OCI-LY3 (cell line): ENCODE data around the gene COL1A1.
A peak's percentile ranks its signal among the peaks of the same experiment; 100 is the strongest.

ENCODE experiments used
- H2AFZ ChIP-seq: fragments of 200-600, 300-600 bp; shearing (Covaris generic); 2 replicates; pipeline ENCODE4 v1.6.0; 2014; ENCODE audit warnings: antibody characterized with exemption, low read depth, low read length
- H3K27ac ChIP-seq: fragments of 200-600, 300-600 bp; sonication (generic); 2 replicates; pipeline ENCODE4 v1.5.1; 2014; ENCODE audit warnings: mild to moderate bottlenecking, low read length, moderate library complexity, mixed read lengths
- H3K27me3 ChIP-seq: fragments of 200-600, 300-600 bp; sonication (generic); 2 replicates; pipeline ENCODE4 v1.6.1; 2014; ENCODE audit warnings: low read depth, low read length, mixed read lengths
- H3K36me3 ChIP-seq: fragments of 200-600, 300-600 bp; sonication (generic); replicated peaks from 2 replicates; pipeline ENCODE3; 2014; ENCODE audit warnings: low read depth, low read length, mixed read lengths
- H3K4me1 ChIP-seq: fragments of 300-600, 200-600 bp; sonication (generic); 2 replicates; pipeline ENCODE4 v1.6.1; 2014; ENCODE audit warnings: low read length, mixed read lengths
- H3K4me2 ChIP-seq: fragments of 200-600, 300-600 bp; sonication (generic); 2 replicates; pipeline ENCODE4 v1.6.1; 2014; ENCODE audit warnings: low read length, mixed read lengths
- H3K4me3 ChIP-seq: fragments of 300-600, 200-600 bp; sonication (generic); 2 replicates; pipeline ENCODE4 v1.5.1; 2014; ENCODE audit warnings: antibody characterized with exemption, mild to moderate bottlenecking, low read length, moderate library complexity
- H3K79me2 ChIP-seq: fragments of 300-600, 200-600 bp; shearing (Covaris generic); 2 replicates; pipeline ENCODE4 v1.6.1; 2014; ENCODE audit warnings: mild to moderate bottlenecking, low read length, mixed read lengths
- H3K9ac ChIP-seq: fragments of 300-600, 200-600 bp; shearing (Covaris generic); 2 replicates; pipeline ENCODE4 v1.6.0; 2014; ENCODE audit warnings: mild to moderate bottlenecking, low read length, moderate library complexity
- H3K9me3 ChIP-seq: fragments of 200-600, 300-600 bp; shearing (Covaris generic); 2 replicates; pipeline ENCODE4 v1.6.1; 2014; ENCODE audit warnings: low read length, mixed read lengths; ENCODE audit not compliant: insufficient read depth
- H4K20me1 ChIP-seq: fragments of 200-600, 300-600 bp; sonication (generic); 2 replicates; pipeline ENCODE4 v1.6.1; 2016; ENCODE audit warnings: low read length, mixed read lengths; ENCODE audit not compliant: insufficient read depth
- EZH2phosphoT487 ChIP-seq: fragments of 200-600 bp; shearing (Covaris generic); IDR thresholded peaks from 2 replicates; pipeline ENCODE4 v1.6.1; 2018; ENCODE audit warnings: antibody characterized with exemption, mixed run types, low read depth
- TF ChIP-seq, protein P1 (sequence below): fragments of 200-600, 300-600 bp; sonication (generic); IDR thresholded peaks from 2 replicates; pipeline ENCODE4 v1.5.1; 2014; ENCODE audit warnings: antibody characterized with exemption, low read length, low read depth

Gene COL1A1

DNA sequence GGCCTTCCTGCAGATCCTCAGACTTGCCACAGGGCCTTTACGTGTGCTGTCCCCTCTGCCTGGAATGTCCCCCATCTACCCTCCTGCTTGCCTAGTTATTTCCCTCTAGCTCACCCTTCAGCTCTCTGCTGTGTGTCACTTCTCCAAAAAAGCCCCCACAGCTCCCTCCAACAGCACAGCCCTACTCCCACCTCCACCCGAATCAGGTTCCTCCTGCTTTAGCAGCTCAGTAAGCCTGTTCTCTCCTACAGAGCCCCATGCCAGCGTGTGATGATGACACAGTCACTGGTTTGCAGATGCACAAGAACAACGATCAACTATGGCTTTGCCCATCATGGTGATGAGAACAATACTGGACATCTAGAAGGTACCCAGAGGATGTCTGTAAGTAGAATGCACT is 64.4 kb downstream of the COL1A1 start:
- Histone ChIP-seq H4K20me1 (peaks cover 96% of the 10 kb centered on the region), H3K27ac (0 out of 2 replicates have a peak overlapping the region, but pooled peaks have one; percentile 2), H3K79me2 (peaks cover 51% of the 10 kb centered on the region), H3K36me3 (peaks cover 81% of the 10 kb centered on the region), H3K4me2 (no peak overlapping the region), H3K27me3 (no peaks in the 10 kb centered on the region), H3K4me1 (peaks cover 35% of the 10 kb centered on the region), H3K9ac (no peak overlapping the region), H3K4me3 (no peak overlapping the region), H3K9me3 (no peaks in the 10 kb centered on the region), H2AFZ (no peak overlapping the region)
- TF ChIP-seq EZH2phosphoT487, result no peak
- TF ChIP-seq, protein P1, sequence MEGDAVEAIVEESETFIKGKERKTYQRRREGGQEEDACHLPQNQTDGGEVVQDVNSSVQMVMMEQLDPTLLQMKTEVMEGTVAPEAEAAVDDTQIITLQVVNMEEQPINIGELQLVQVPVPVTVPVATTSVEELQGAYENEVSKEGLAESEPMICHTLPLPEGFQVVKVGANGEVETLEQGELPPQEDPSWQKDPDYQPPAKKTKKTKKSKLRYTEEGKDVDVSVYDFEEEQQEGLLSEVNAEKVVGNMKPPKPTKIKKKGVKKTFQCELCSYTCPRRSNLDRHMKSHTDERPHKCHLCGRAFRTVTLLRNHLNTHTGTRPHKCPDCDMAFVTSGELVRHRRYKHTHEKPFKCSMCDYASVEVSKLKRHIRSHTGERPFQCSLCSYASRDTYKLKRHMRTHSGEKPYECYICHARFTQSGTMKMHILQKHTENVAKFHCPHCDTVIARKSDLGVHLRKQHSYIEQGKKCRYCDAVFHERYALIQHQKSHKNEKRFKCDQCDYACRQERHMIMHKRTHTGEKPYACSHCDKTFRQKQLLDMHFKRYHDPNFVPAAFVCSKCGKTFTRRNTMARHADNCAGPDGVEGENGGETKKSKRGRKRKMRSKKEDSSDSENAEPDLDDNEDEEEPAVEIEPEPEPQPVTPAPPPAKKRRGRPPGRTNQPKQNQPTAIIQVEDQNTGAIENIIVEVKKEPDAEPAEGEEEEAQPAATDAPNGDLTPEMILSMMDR, result no peak

DNA sequence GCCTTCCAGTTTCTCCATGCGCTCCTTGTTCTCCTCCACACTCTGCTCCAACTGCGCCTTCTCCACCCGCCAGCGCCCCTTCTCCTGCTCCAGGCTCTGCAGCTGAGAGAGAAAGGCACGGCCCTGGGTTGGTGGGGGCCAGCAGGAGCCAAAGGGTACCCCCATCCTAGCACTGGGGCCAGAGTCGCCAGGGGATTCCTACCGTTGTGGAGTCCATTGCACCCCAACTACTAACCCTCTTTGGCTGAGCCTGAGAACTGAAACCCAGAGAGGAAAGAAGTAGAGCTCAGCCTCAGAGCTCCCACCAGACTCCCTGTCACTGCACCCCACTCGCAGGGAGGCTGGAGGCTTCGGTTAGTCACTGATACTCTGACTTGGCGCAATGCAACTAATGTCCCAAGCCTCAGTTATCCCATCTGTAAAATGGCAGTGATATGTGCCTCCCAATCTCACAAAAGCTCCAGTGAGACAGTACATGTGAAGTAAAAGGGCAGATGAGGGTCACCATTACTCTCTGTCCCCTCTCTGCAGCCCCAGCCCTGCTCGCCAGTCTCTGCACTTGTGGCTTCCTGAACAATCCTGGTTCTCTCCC is 65.2 kb downstream of the COL1A1 start:
- Histone ChIP-seq H3K9me3 (no peaks in the 10 kb centered on the region), H2AFZ (no peak overlapping the region), H3K36me3 (peaks cover 79% of the 10 kb centered on the region), H3K27ac (no peak overlapping the region), H3K9ac (no peak overlapping the region), H3K4me3 (no peak overlapping the region), H3K4me2 (no peak overlapping the region), H4K20me1 (peaks cover 94% of the 10 kb centered on the region), H3K27me3 (no peaks in the 10 kb centered on the region), H3K4me1 (peaks cover 36% of the 10 kb centered on the region), H3K79me2 (peaks cover 43% of the 10 kb centered on the region)
- TF ChIP-seq, protein P1, result no peak
- TF ChIP-seq EZH2phosphoT487, result no peak

DNA sequence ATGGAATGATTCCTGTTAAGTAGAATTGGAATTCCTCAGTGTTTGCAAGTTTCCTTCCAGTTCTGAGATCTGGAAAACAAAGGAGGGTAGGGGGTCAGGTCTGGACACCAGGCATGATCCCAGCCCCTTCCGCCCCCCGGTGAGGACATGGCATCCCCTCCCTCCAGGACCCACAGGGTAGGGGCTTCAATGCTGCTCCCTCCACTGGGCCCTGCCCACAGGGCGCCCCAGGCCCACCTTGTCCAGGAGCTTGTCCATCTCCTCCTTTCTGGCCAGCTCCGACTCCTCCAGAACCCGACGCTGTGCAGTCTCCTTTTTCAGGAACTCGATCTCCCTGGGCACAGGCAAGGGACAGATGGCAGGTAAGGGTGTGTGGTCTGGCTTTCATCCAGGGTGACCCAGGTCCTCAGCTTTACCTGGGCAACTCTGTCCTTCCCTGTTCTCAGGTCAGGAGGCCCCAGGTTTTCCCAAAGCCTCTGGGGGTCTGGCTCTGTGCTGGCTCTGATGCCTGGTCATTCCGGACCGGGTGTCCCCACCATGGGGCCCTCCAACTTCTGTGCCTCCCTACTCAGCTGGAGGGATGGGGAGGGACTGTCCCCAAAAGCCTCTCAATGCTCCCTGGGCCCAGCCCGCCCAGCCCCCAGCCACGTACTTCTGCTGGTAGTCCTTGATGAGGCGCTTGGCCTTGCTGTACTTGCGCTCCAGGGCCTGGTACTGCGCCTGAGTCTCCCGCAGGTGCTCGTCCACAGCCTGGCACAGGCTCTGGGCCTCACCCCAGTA is 65.9 kb downstream of the COL1A1 start:
- Histone ChIP-seq H2AFZ (no peak overlapping the region), H3K9ac (no peak overlapping the region), H3K4me2 (no peak overlapping the region), H3K79me2 (peaks cover 36% of the 10 kb centered on the region), H3K4me3 (no peak overlapping the region), H3K4me1 (peaks cover 36% of the 10 kb centered on the region), H3K36me3 (peaks cover 72% of the 10 kb centered on the region), H3K9me3 (no peaks in the 10 kb centered on the region), H4K20me1 (peaks cover 87% of the 10 kb centered on the region), H3K27me3 (no peaks in the 10 kb centered on the region), H3K27ac (no peak overlapping the region)
- TF ChIP-seq, protein P1, result no peak
- TF ChIP-seq EZH2phosphoT487, result no peak

DNA sequence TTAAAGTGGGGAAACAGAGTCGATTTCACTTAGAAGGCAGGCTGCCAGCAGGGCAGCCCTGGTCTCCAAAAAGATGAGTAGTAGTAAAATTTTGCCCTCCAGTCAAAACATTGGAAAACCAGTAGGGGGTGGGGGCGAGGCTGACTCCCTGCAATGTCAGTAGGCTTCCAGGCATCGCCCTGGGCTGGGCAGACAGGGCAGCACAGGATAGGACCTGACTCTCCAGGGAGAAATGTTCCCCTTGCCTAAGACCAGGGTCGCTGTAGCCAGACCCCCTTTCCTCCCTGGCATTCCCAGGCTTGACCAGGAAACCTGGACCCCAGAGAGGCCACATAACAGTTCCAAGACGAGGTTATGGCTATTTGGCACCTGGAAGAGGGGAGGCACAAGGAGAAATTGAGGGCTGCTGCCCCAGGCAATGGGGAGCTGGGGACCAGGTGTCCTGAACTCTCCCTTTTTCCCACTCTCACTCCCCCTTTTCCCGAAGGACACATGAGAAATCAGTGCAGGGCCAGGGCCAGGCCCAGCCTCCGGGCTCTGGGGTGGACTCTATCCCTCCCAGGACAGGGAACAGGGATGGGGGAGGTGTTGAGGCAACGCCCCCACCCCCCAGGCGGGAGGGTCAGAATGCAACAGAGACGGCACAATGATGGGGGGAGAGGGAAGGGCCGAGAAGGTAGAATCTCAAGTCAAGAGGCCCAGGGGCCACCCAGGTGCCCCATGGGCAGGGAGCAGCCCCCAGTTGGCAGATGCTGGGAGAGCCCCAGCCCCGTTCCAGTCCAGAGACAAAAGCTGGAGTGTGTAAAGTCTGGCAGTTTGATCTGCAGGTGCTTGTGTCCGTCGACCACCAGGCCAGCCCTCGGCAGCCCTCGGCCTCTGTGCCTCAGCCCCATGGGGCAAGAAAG is 67.0 kb downstream of the COL1A1 start:
- no peaks in the 10 kb centered on the region for H3K9me3 ChIP-seq
- H2AFZ ChIP-seq, result no peak overlapping the region
- no peak overlapping the region for H3K4me2 ChIP-seq
- no peak overlapping the region for H3K4me3 ChIP-seq
- H3K9ac ChIP-seq, result no peak overlapping the region
- no peak overlapping the region for H3K27ac ChIP-seq
- TF ChIP-seq, protein P1, result no peak
- no peak for TF ChIP-seq EZH2phosphoT487
- peaks cover 63% of the 10 kb centered on the region for H3K36me3 ChIP-seq
- H3K4me1 ChIP-seq, result peaks cover 32% of the 10 kb centered on the region
- peaks cover 78% of the 10 kb centered on the region for H4K20me1 ChIP-seq
- peaks cover 27% of the 10 kb centered on the region for H3K79me2 ChIP-seq
- H3K27me3 ChIP-seq, result peaks cover 1% of the 10 kb centered on the region
